ENCODE results near the gene SORCS1. TPM values are rescaled to one million over a fixed set of nuclear protein-coding genes. Genes with fewer than 3 reads are reported as not detected.

SORCS1 gene
- total and polyA plus RNA-seq, 2 donors (not counting 1 experiment from before 2014, with no cell fraction given), result under 0.01 to 0.01 TPM

- no peaks in the 10 kb centered on the region for H3K9me3 ChIP-seq (ENCODE audit: control insufficient read depth, insufficient read depth, low read depth, low read length)
These were observed 626.6 kb downstream of the SORCS1 start for GRCh38 chr10:106537866-106538265.

GRCh38 chr10:106535304-106535953 lies 629.1 kb downstream of the SORCS1 start:
- Histone ChIP-seq H3K27me3 (ENCODE audit: control insufficient read depth, insufficient read depth, low read length) (no peaks in the 10 kb centered on the region), H3K4me1 (ENCODE audit: control insufficient read depth, extremely low read depth, insufficient read depth, low read length) (no peaks in the 10 kb centered on the region), H3K9me3 (ENCODE audit: control insufficient read depth, insufficient read depth, low read depth, low read length) (no peaks in the 10 kb centered on the region), H3K4me2 (ENCODE audit: extremely low read depth, insufficient read depth, low read length) (no peak overlapping the region), H3K79me2 (ENCODE audit: control insufficient read depth, insufficient read depth, low read length) (no peaks in the 10 kb centered on the region), H3K36me3 (ENCODE audit: control insufficient read depth, insufficient read depth, low read length) (no peaks in the 10 kb centered on the region), H4K20me1 (ENCODE audit: control insufficient read depth, extremely low read depth, insufficient read depth, low read length) (no peaks in the 10 kb centered on the region), H3K27ac (ENCODE audit: insufficient read depth, low read length) (no peak overlapping the region), H2AFZ (ENCODE audit: low read length) (no peak overlapping the region), H3K4me3 (replicated peaks in 1 of 4; ENCODE audit: control extremely low read depth in 1 of 4, insufficient read depth in 1 of 4, low read depth in 3 of 4, low read length in 4 of 4) (no peak overlapping the region), H3K9ac (ENCODE audit: insufficient read depth, low read length) (no peak overlapping the region)
- no peak for TF ChIP-seq EZH2 (IDR thresholded peaks at IDR 0.05; ENCODE audit: low read length, missing control alignments)
- no peak for TF ChIP-seq CTCF (conservative IDR thresholded peaks at IDR 0.05 in 1 of 2, IDR thresholded peaks at IDR 0.05 in 1 of 2; ENCODE audit: low read depth in 1 of 2, low read length in 2 of 2)
- DNase-seq (ENCODE audit: low read depth in 2 of 2), result no peak

More at GRCh38 chr10:106537866-106538265, 626.6 kb downstream of the SORCS1 start:
- H3K27ac ChIP-seq (ENCODE audit: insufficient read depth, low read length), result no peak overlapping the region
- H3K4me2 ChIP-seq (ENCODE audit: extremely low read depth, insufficient read depth, low read length), result no peak overlapping the region
- no peaks in the 10 kb centered on the region for H3K79me2 ChIP-seq (ENCODE audit: control insufficient read depth, insufficient read depth, low read length)
- no peak for DNase-seq (ENCODE audit: low read depth in 2 of 2)
- H2AFZ ChIP-seq (ENCODE audit: low read length), result no peak overlapping the region
- H3K36me3 ChIP-seq (ENCODE audit: control insufficient read depth, insufficient read depth, low read length), result no peaks in the 10 kb centered on the region
- TF ChIP-seq CTCF (conservative IDR thresholded peaks at IDR 0.05 in 1 of 2, IDR thresholded peaks at IDR 0.05 in 1 of 2; ENCODE audit: low read depth in 1 of 2, low read length in 2 of 2) (no peak), EZH2 (IDR thresholded peaks at IDR 0.05; ENCODE audit: low read length, missing control alignments) (no peak)
- no peak overlapping the region for H3K9ac ChIP-seq (ENCODE audit: insufficient read depth, low read length)
- H4K20me1 ChIP-seq (ENCODE audit: control insufficient read depth, extremely low read depth, insufficient read depth, low read length), result no peaks in the 10 kb centered on the region
- no peak overlapping the region for H3K4me3 ChIP-seq (replicated peaks in 1 of 4; ENCODE audit: control extremely low read depth in 1 of 4, insufficient read depth in 1 of 4, low read depth in 3 of 4, low read length in 4 of 4)
- no peaks in the 10 kb centered on the region for H3K4me1 ChIP-seq (ENCODE audit: control insufficient read depth, extremely low read depth, insufficient read depth, low read length)
- no peaks in the 10 kb centered on the region for H3K27me3 ChIP-seq (ENCODE audit: control insufficient read depth, insufficient read depth, low read length)

- no peaks in the 10 kb centered on the region for H3K9me3 ChIP-seq (ENCODE audit: control insufficient read depth, insufficient read depth, low read depth, low read length)
- no peak overlapping the region for H3K4me3 ChIP-seq (replicated peaks in 1 of 4; ENCODE audit: control extremely low read depth in 1 of 4, insufficient read depth in 1 of 4, low read depth in 3 of 4, low read length in 4 of 4)
- DNase-seq (ENCODE audit: low read depth in 2 of 2), result no peak
- no peaks in the 10 kb centered on the region for H3K27me3 ChIP-seq (ENCODE audit: control insufficient read depth, insufficient read depth, low read length)
- TF ChIP-seq EZH2 (IDR thresholded peaks at IDR 0.05; ENCODE audit: low read length, missing control alignments) (no peak), CTCF (conservative IDR thresholded peaks at IDR 0.05 in 1 of 2, IDR thresholded peaks at IDR 0.05 in 1 of 2; ENCODE audit: low read depth in 1 of 2, low read length in 2 of 2) (no peak)
- no peaks in the 10 kb centered on the region for H3K36me3 ChIP-seq (ENCODE audit: control insufficient read depth, insufficient read depth, low read length)
- no peak overlapping the region for H3K9ac ChIP-seq (ENCODE audit: insufficient read depth, low read length)
- H3K4me2 ChIP-seq (ENCODE audit: extremely low read depth, insufficient read depth, low read length), result no peak overlapping the region
- H2AFZ ChIP-seq (ENCODE audit: low read length), result no peak overlapping the region
- H4K20me1 ChIP-seq (ENCODE audit: control insufficient read depth, extremely low read depth, insufficient read depth, low read length), result no peaks in the 10 kb centered on the region
- H3K79me2 ChIP-seq (ENCODE audit: control insufficient read depth, insufficient read depth, low read length), result no peaks in the 10 kb centered on the region
- no peaks in the 10 kb centered on the region for H3K4me1 ChIP-seq (ENCODE audit: control insufficient read depth, extremely low read depth, insufficient read depth, low read length)
- H3K27ac ChIP-seq (ENCODE audit: insufficient read depth, low read length), result no peak overlapping the region
These were observed 630.1 kb downstream of the SORCS1 start for GRCh38 chr10:106534441-106534840.
